Thoracic aorta (tissue), 2 donors: ENCODE measurements around the gene CCNL2. TPM values are rescaled to one million over a fixed set of nuclear protein-coding genes. Genes with fewer than 3 reads are reported as not detected.

Source experiments
- ATAC-seq: fragments of 150-250 bp; one replicate; pipeline ENCODE4 v1.8.0; 2017; ENCODE audit warnings: low read depth; ENCODE audit not compliant: insufficient number of reproducible peaks, low FRiP score
- DNase-seq: peaks from one replicate; pipeline ENCODE4 v3.0.0-alpha.2; 2020; ENCODE audit warnings: low spot score
- H3K27ac ChIP-seq, 2 donors: fragments of 200-600 bp; sonication (generic); 1 replicate in 1 of 2; 2 replicates in 1 of 2; pipeline ENCODE4 v1.5.1; 2016; ENCODE audit warnings: mild to moderate bottlenecking in 2 of 2, moderate library complexity in 2 of 2
- H3K27me3 ChIP-seq: fragments of 200-600 bp; sonication (generic); replicated peaks from 2 replicates; pipeline ENCODE4 v1.6.0; 2016; ENCODE audit warnings: mild to moderate bottlenecking; ENCODE audit not compliant: insufficient read depth
- H3K36me3 ChIP-seq: fragments of 200-600 bp; sonication (generic); one replicate; pipeline ENCODE4 v1.5.1; 2016
- H3K4me1 ChIP-seq, 2 donors: fragments of 200-600 bp; sonication (generic); 1 replicate in 1 of 2; 2 replicates in 1 of 2; pipeline versions ENCODE4 v1.5.1 to v1.6.0; 2016; ENCODE audit warnings: low read depth in 2 of 2, mild to moderate bottlenecking in 1 of 2; ENCODE audit not compliant: control insufficient read depth in 1 of 2
- H3K4me3 ChIP-seq: fragments of 200-600 bp; sonication (generic); 2 replicates; pipeline ENCODE4 v1.5.1; 2016; ENCODE audit warnings: mild to moderate bottlenecking
- H3K9me3 ChIP-seq: fragments of 200-600 bp; sonication (generic); 2 replicates; pipeline ENCODE4 v1.5.1; 2016
- total RNA-seq, 2 donors: library from RNA; depleted of rRNA; stranded (reverse); fragments of >200 nt; gene quantifications; one replicate each; pipeline versions ENCODE4 v1.1.0 to v1.2.3, GENCODE V29; 2016
- TF ChIP-seq, protein P1 (sequence below): fragments of 200-600 bp; sonication (generic); IDR thresholded peaks from one replicate; pipeline ENCODE4 v1.5.1; 2019; ENCODE audit warnings: antibody characterized with exemption

CCNL2 gene
- total RNA-seq, 2 donors from 2014 or later: 214 to 313 TPM

- DNase-seq: no peak
- no peaks in the 10 kb centered on the region for H3K9me3 ChIP-seq
- H3K27me3 ChIP-seq: no peaks in the 10 kb centered on the region
- peaks cover 10 to 27% of the 10 kb centered on the region in 2 donors for H3K4me1 ChIP-seq
- ATAC-seq: no peak
- peaks cover 10% of the 10 kb centered on the region for H3K36me3 ChIP-seq
- H3K4me3 ChIP-seq: no peak overlapping the region
- H3K27ac ChIP-seq: no peak overlapping the region
- TF ChIP-seq, protein P1, sequence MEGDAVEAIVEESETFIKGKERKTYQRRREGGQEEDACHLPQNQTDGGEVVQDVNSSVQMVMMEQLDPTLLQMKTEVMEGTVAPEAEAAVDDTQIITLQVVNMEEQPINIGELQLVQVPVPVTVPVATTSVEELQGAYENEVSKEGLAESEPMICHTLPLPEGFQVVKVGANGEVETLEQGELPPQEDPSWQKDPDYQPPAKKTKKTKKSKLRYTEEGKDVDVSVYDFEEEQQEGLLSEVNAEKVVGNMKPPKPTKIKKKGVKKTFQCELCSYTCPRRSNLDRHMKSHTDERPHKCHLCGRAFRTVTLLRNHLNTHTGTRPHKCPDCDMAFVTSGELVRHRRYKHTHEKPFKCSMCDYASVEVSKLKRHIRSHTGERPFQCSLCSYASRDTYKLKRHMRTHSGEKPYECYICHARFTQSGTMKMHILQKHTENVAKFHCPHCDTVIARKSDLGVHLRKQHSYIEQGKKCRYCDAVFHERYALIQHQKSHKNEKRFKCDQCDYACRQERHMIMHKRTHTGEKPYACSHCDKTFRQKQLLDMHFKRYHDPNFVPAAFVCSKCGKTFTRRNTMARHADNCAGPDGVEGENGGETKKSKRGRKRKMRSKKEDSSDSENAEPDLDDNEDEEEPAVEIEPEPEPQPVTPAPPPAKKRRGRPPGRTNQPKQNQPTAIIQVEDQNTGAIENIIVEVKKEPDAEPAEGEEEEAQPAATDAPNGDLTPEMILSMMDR: no peak
Observed at GRCh38 chr1:1342061-1342562, 57.0 kb downstream of the CCNL2 start.

- DNase-seq (no peak), ATAC-seq (no peak)
- H3K4me3 ChIP-seq: no peak overlapping the region
- no peaks in the 10 kb centered on the region for H3K27me3 ChIP-seq
- H3K4me1 ChIP-seq: peaks cover 9 to 22% of the 10 kb centered on the region in 2 donors
- H3K27ac ChIP-seq: no peak overlapping the region
- H3K9me3 ChIP-seq: no peaks in the 10 kb centered on the region
- TF ChIP-seq, protein P1: no peak
- peaks cover 10% of the 10 kb centered on the region for H3K36me3 ChIP-seq
Observed at GRCh38 chr1:1341549-1342021, 57.5 kb downstream of the CCNL2 start.

- H3K4me3 ChIP-seq: no peak overlapping the region
- ATAC-seq (no peak), DNase-seq (no peak)
- H3K27ac ChIP-seq: no peak overlapping the region
- no peaks in the 10 kb centered on the region for H3K27me3 ChIP-seq
- peaks cover 6 to 16% of the 10 kb centered on the region in 2 donors for H3K4me1 ChIP-seq
- H3K9me3 ChIP-seq: no peaks in the 10 kb centered on the region
- peaks cover 10% of the 10 kb centered on the region for H3K36me3 ChIP-seq
- TF ChIP-seq, protein P1: no peak
Observed at GRCh38 chr1:1340791-1341548, 58.2 kb downstream of the CCNL2 start.

- ATAC-seq: no peak
- H3K36me3 ChIP-seq: peaks cover 10% of the 10 kb centered on the region
- TF ChIP-seq, protein P1: no peak
- DNase-seq: no peak
- H3K27ac ChIP-seq: no peak overlapping the region
- no peak overlapping the region for H3K4me3 ChIP-seq
- no peaks in the 10 kb centered on the region for H3K9me3 ChIP-seq
- no peaks in the 10 kb centered on the region for H3K27me3 ChIP-seq
- peaks cover under 1 to 8% of the 10 kb centered on the region in 2 donors for H3K4me1 ChIP-seq
Observed at GRCh38 chr1:1340185-1340584, 59.0 kb downstream of the CCNL2 start.

DNA sequence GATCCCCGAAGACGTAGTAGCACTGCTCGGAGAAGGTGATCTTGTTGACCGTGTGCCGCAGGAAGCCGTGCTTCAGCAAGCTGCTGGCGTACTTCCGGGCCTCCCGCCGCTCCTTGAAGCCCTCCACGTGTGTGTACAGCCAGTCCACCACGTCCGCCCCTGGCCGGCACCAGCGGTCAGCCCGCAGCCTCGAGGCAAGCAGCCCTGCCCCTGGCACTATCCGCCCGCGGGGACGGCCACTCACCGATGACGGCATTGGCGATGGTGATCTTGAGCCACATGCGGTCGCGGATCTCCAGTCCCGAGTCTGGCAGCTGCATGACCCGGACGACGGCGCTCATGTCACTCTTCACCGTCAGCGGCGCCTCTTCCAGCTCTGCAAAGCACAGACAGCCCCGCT lies 60.9 kb downstream of the CCNL2 start:
- ATAC-seq (no peak), DNase-seq (no peak)
- Histone ChIP-seq H3K36me3 (peaks cover 10% of the 10 kb centered on the region), H3K9me3 (no peaks in the 10 kb centered on the region), H3K27ac (no peak overlapping the region), H3K27me3 (no peaks in the 10 kb centered on the region), H3K4me3 (no peak overlapping the region), H3K4me1 (no peaks in the 10 kb centered on the region)
- TF ChIP-seq, protein P1: no peak
